Astrocyte (in vitro differentiated cells and primary cell): Measurements from ENCODE around the gene GOLGA7B. TPM values are rescaled to one million over a fixed set of nuclear protein-coding genes. Genes with fewer than 3 reads are reported as not detected.

Source experiments
- DNase-seq: peaks from one replicate; pipeline ENCODE4 v3.0.0-alpha.2; 2010; ENCODE audit warnings: low read depth
- FAIRE-seq: peaks from 2 replicates; lab custom pipeline; 2011; peaks lifted over from hg19 to GRCh38; lab: Jason Lieb, UNC
- H2AFZ ChIP-seq: 2 replicates; pipeline ENCODE4 v1.6.0; 2012; ENCODE audit warnings: low read depth, low read length, inconsistent platforms
- H3K27ac ChIP-seq: 2 replicates; pipeline ENCODE4 v1.5.1; 2011; ENCODE audit warnings: low read depth, low read length, inconsistent platforms
- H3K27me3 ChIP-seq: 2 replicates; pipeline ENCODE4 v1.6.0; 2011; ENCODE audit warnings: low read length, inconsistent platforms; ENCODE audit not compliant: insufficient read depth
- H3K36me3 ChIP-seq: 2 replicates; pipeline ENCODE4 v1.5.1; 2011; ENCODE audit warnings: low read length, inconsistent platforms; ENCODE audit not compliant: insufficient read depth
- H3K4me1 ChIP-seq: 2 replicates; pipeline ENCODE4 v1.5.1; 2011; ENCODE audit warnings: low read length, inconsistent platforms; ENCODE audit not compliant: insufficient read depth
- H3K4me2 ChIP-seq: 2 replicates; pipeline ENCODE4 v1.6.0; 2012; ENCODE audit warnings: low read length, inconsistent platforms
- H3K4me3 ChIP-seq: 2 replicates; pipeline ENCODE4 v1.5.1; 2011; ENCODE audit warnings: low read depth, mild to moderate bottlenecking, low read length, inconsistent platforms; ENCODE audit not compliant: insufficient read depth
- H3K79me2 ChIP-seq: 2 replicates; pipeline ENCODE4 v1.6.0; 2012; ENCODE audit warnings: mild to moderate bottlenecking, low read length, inconsistent platforms; ENCODE audit not compliant: insufficient read depth
- H3K9ac ChIP-seq: 2 replicates; pipeline ENCODE4 v1.6.0; 2012; ENCODE audit warnings: mild to moderate bottlenecking, low read length, inconsistent platforms
- H3K9me3 ChIP-seq: 2 replicates; pipeline ENCODE4 v1.5.1; 2012; ENCODE audit warnings: low read depth, mild to moderate bottlenecking, low read length, inconsistent platforms; ENCODE audit not compliant: insufficient read depth
- H4K20me1 ChIP-seq: 2 replicates; pipeline ENCODE4 v1.6.0; 2012; ENCODE audit warnings: low read length, inconsistent platforms; ENCODE audit not compliant: insufficient read depth
- H3K27ac Mint-ChIP-seq: one replicate; pipeline ENCODE4 v1.8.0; 2021; ENCODE audit warnings: mild to moderate bottlenecking, mixed read lengths; ENCODE audit not compliant: unreplicated experiment
- H3K27me3 Mint-ChIP-seq: one replicate; pipeline ENCODE4 v1.8.0; 2021; ENCODE audit warnings: low read depth, mixed read lengths; ENCODE audit not compliant: unreplicated experiment
- H3K36me3 Mint-ChIP-seq: one replicate; pipeline ENCODE4 v1.8.0; 2021; ENCODE audit warnings: low read depth, mixed read lengths; ENCODE audit not compliant: unreplicated experiment
- H3K4me1 Mint-ChIP-seq: one replicate; pipeline ENCODE4 v1.8.0; 2021; ENCODE audit warnings: low read depth, mixed read lengths; ENCODE audit not compliant: unreplicated experiment
- H3K4me3 Mint-ChIP-seq: one replicate; pipeline ENCODE4 v1.8.0; 2021; ENCODE audit warnings: mild to moderate bottlenecking, moderate library complexity, mixed read lengths; ENCODE audit not compliant: unreplicated experiment
- H3K9me3 Mint-ChIP-seq: one replicate; pipeline ENCODE4 v1.8.0; 2021; ENCODE audit warnings: mild to moderate bottlenecking, mixed read lengths; ENCODE audit not compliant: unreplicated experiment
- EZH2 ChIP-seq: IDR thresholded peaks from 2 replicates; pipeline ENCODE4 v1.6.1; 2012; ENCODE audit warnings: mild to moderate bottlenecking, low read length, inconsistent platforms; ENCODE audit not compliant: insufficient read depth
- total RNA-seq: library from RNA; stranded (reverse); gene quantifications from 2 replicates; pipeline ENCODE4 v1.2.1, GENCODE V29; 2021
- TF ChIP-seq, protein P1 (sequence below): IDR thresholded peaks from 2 replicates; pipeline ENCODE4 v1.5.1; 2011; ENCODE audit warnings: low read depth, mild to moderate bottlenecking, inconsistent platforms, low read length, moderate library complexity; ENCODE audit not compliant: insufficient read depth

GOLGA7B gene
- total RNA-seq, 1 donor from 2014 or later, result 0.16 TPM

DNA sequence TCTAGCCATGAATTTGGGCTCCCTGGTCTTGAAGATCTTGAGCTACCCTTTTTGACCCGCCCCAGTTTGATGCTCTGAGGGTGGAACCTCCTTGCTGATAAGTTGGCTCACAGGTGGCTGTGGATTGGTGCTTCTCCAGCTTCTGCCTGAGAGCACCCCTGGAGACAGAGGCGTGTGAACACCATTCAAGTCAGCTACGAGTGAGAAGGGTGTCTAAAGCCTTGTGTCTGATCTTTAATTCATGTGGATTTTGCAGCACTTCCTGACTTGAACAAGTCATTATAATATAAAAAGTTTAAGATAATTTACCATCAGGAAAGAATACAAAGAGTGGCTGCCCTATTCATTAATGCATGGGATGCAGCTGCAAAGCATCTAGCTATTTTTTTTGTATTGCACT, 37.7 kb upstream of the GOLGA7B start:
- no peak for TF ChIP-seq EZH2
- TF ChIP-seq, protein P1, sequence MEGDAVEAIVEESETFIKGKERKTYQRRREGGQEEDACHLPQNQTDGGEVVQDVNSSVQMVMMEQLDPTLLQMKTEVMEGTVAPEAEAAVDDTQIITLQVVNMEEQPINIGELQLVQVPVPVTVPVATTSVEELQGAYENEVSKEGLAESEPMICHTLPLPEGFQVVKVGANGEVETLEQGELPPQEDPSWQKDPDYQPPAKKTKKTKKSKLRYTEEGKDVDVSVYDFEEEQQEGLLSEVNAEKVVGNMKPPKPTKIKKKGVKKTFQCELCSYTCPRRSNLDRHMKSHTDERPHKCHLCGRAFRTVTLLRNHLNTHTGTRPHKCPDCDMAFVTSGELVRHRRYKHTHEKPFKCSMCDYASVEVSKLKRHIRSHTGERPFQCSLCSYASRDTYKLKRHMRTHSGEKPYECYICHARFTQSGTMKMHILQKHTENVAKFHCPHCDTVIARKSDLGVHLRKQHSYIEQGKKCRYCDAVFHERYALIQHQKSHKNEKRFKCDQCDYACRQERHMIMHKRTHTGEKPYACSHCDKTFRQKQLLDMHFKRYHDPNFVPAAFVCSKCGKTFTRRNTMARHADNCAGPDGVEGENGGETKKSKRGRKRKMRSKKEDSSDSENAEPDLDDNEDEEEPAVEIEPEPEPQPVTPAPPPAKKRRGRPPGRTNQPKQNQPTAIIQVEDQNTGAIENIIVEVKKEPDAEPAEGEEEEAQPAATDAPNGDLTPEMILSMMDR, result no peak
- Histone ChIP-seq H3K27me3 (peaks cover 4% of the 10 kb centered on the region), H3K9me3 (no peaks in the 10 kb centered on the region), H2AFZ (no peak overlapping the region), H3K4me2 (no peak overlapping the region), H3K36me3 (no peaks in the 10 kb centered on the region), H3K4me1 (no peaks in the 10 kb centered on the region), H3K27ac (no peak overlapping the region), H3K9ac (no peak overlapping the region), H3K79me2 (no peaks in the 10 kb centered on the region), H3K4me3 (no peak overlapping the region), H4K20me1 (no peaks in the 10 kb centered on the region)
- Mint-ChIP-seq H3K4me3 (no peak overlapping the region), H3K27me3 (peaks cover 22% of the 10 kb centered on the region), H3K9me3 (no peaks in the 10 kb centered on the region), H3K27ac (no peak overlapping the region), H3K4me1 (peaks cover 8% of the 10 kb centered on the region), H3K36me3 (peaks cover 2% of the 10 kb centered on the region)
- FAIRE-seq, result no peak
- DNase-seq, result no peak

DNA sequence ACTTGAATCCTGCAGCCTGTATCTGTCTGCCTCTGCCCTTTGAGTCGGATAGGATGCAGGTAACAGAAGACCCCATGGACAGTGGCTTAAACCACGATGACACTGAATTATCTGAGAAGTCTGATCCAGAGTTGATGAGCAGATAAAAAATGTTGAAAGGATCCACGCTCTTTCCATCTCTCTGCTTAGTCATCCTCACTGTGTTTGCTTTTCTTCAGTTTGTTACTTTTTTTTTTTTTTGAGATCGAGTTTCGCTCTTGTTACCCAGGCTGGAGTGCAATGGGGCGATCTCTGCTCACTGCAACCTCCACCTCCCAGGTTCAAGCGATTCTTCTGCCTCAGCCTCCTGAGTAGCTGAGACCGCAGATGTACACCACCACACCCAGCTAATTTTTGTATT, 36.9 kb upstream of the GOLGA7B start:
- no peak overlapping the region for H3K4me2 ChIP-seq
- peaks cover 4% of the 10 kb centered on the region for H3K36me3 Mint-ChIP-seq
- no peak overlapping the region for H3K4me3 Mint-ChIP-seq
- H3K79me2 ChIP-seq, result no peaks in the 10 kb centered on the region
- no peak overlapping the region for H3K9ac ChIP-seq
- no peak overlapping the region for H3K4me3 ChIP-seq
- TF ChIP-seq EZH2, result no peak
- TF ChIP-seq, protein P1, result no peak
- no peaks in the 10 kb centered on the region for H3K9me3 ChIP-seq
- H3K4me1 ChIP-seq, result no peaks in the 10 kb centered on the region
- peaks cover 5% of the 10 kb centered on the region for H3K27me3 ChIP-seq
- H2AFZ ChIP-seq, result no peak overlapping the region
- H4K20me1 ChIP-seq, result no peaks in the 10 kb centered on the region
- DNase-seq, result no peak
- no peaks in the 10 kb centered on the region for H3K9me3 Mint-ChIP-seq
- no peaks in the 10 kb centered on the region for H3K36me3 ChIP-seq
- no peak overlapping the region for H3K27ac ChIP-seq
- peaks cover 8% of the 10 kb centered on the region for H3K4me1 Mint-ChIP-seq
- peaks cover 25% of the 10 kb centered on the region for H3K27me3 Mint-ChIP-seq
- H3K27ac Mint-ChIP-seq, result no peak overlapping the region
- no peak for FAIRE-seq

DNA sequence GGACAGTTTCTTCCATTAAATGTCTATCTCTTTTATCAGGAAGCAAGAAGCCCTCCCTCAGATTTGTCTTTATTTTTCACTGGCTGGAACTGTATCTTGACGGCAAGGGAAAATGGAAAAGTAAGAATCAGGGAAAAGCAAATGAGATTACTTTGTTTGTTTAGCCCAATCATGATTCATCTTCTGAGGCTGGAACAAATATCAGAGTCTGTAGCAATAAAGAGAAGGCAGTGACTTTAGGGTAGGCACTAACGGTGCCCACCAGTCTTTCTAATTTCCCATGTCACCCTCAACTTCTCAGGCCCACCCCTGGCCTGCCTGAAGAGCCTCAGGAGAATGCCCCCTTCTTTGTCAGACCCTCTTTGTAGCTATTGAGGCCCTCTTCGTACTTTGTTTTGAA, 36.3 kb upstream of the GOLGA7B start:
- Histone ChIP-seq H3K4me1 (no peaks in the 10 kb centered on the region), H3K9me3 (no peaks in the 10 kb centered on the region), H3K27me3 (peaks cover 9% of the 10 kb centered on the region), H4K20me1 (no peaks in the 10 kb centered on the region), H3K36me3 (no peaks in the 10 kb centered on the region), H3K9ac (no peak overlapping the region), H3K79me2 (no peaks in the 10 kb centered on the region), H3K27ac (no peak overlapping the region), H3K4me3 (no peak overlapping the region), H2AFZ (no peak overlapping the region), H3K4me2 (no peak overlapping the region)
- Mint-ChIP-seq H3K4me1 (peaks cover 8% of the 10 kb centered on the region), H3K9me3 (no peaks in the 10 kb centered on the region), H3K4me3 (no peak overlapping the region), H3K36me3 (peaks cover 2% of the 10 kb centered on the region), H3K27ac (no peak overlapping the region), H3K27me3 (peaks cover 30% of the 10 kb centered on the region)
- TF ChIP-seq, protein P1, result no peak
- TF ChIP-seq EZH2, result no peak
- FAIRE-seq (no peak), DNase-seq (no peak)
